ENCODE measurements around the gene SPTLC2. TPM values are rescaled to one million over a fixed set of nuclear protein-coding genes. Genes with fewer than 3 reads are reported as not detected.

Gene SPTLC2
- total and polyA plus RNA-seq, 2 of the 13 experiments (the other 11 are each of a cell fraction or from before 2014, with no cell fraction given) = 17.4 to 17.5 TPM

GRCh38 chr14:77498120-77498979, 118.1 kb downstream of the SPTLC2 start, which contains the start of gene ISM2 (continued):
- TF ChIP-seq ZBTB8A (CRISPR knock-in tag; IDR thresholded peaks at IDR 0.05; ENCODE audit: borderline replicate concordance, low read depth) (no peak), SMAD3 (CRISPR knock-in tag; IDR thresholded peaks at IDR 0.05) (no peak), MYC (CRISPR knock-in tag; IDR thresholded peaks at IDR 0.05; ENCODE audit: borderline replicate concordance) (peak; percentile 85), KIAA2018 (CRISPR knock-in tag; IDR thresholded peaks at IDR 0.05; ENCODE audit: borderline replicate concordance) (no peak), TGIF2 (CRISPR knock-in tag; IDR thresholded peaks at IDR 0.05) (peak; percentile 28; the same call in 1 of the 2 replicates), ZNF615 (CRISPR knock-in tag; IDR thresholded peaks at IDR 0.05; ENCODE audit: borderline replicate concordance) (no peak), ZNF275 (CRISPR knock-in tag; IDR thresholded peaks at IDR 0.05; ENCODE audit: borderline replicate concordance) (no peak), FOXM1 (CRISPR knock-in tag; IDR thresholded peaks at IDR 0.05) (no peak), SNAPC2 (CRISPR knock-in tag; IDR thresholded peaks at IDR 0.05) (peak; percentile 73; the same call in 1 of the 2 replicates), ZNF549 (CRISPR knock-in tag; IDR thresholded peaks at IDR 0.05) (0 out of 2 replicates have a peak, but pooled peaks have one; percentile 37), SP4 (CRISPR knock-in tag; IDR thresholded peaks at IDR 0.05) (peak; percentile 52; the same call in 1 of the 2 replicates), BCL6 (CRISPR knock-in tag; IDR thresholded peaks at IDR 0.05) (peak; percentile 31; the same call in 1 of the 2 replicates), ZNF768 (CRISPR knock-in tag; IDR thresholded peaks at IDR 0.05) (peak; percentile 44; the same call in 1 of the 2 replicates), SALL1 (CRISPR knock-in tag; IDR thresholded peaks at IDR 0.05) (no peak; the same call in 1 of the 2 replicates), TCF7L2 (IDR thresholded peaks at IDR 0.05; ENCODE audit: low read depth, low read length) (no peak), HMGXB4 (CRISPR knock-in tag; IDR thresholded peaks at IDR 0.05; ENCODE audit: borderline replicate concordance in 1 of 2, low read depth in 1 of 2) (peak in 1 of 2 experiments; percentile 70; a peak in 3 of 4 replicates), ARNT2 (CRISPR knock-in tag; IDR thresholded peaks at IDR 0.05; ENCODE audit: low read depth) (peak; percentile 85; the same call in 1 of the 2 replicates)
